GM19438 (cell line): ENCODE data around the gene CAMK2A.

Source experiments
- ATAC-seq: cut with Tn5 transposase; IDR thresholded peaks from one replicate; pipeline ENCODE4 v1.9.1; 2021; ENCODE audit warnings: low read depth; ENCODE audit not compliant: unreplicated experiment

The CAMK2A gene

GRCh38 chr5:150302301-150303069 lies 12.9 kb upstream of the CAMK2A start, which contains the start of gene ARSI:
TSS of gene ARSI (minus strand) at chr5:150302905. CDS start at chr5:150302373, 532 bp downstream.
- ATAC-seq, result no peak

- no peak for ATAC-seq
These were observed 12.3 kb upstream of the CAMK2A start for GRCh38 chr5:150301901-150302300.

GRCh38 chr5:150301170-150301505 lies 11.6 kb upstream of the CAMK2A start:
- ATAC-seq, result no peak

GRCh38 chr5:150300496-150301169 lies 11.1 kb upstream of the CAMK2A start:
- no peak for ATAC-seq

- ATAC-seq, result no peak
These were observed 10.2 kb upstream of the CAMK2A start for GRCh38 chr5:150299571-150300327.

GRCh38 chr5:150298701-150299451 lies 9.3 kb upstream of the CAMK2A start:
- no peak for ATAC-seq

GRCh38 chr5:150297934-150298595 lies 8.5 kb upstream of the CAMK2A start:
- no peak for ATAC-seq

- no peak for ATAC-seq
These were observed 7.8 kb upstream of the CAMK2A start for GRCh38 chr5:150297236-150297890.

- ATAC-seq, result no peak
These were observed 6.9 kb upstream of the CAMK2A start for GRCh38 chr5:150296496-150296895.

GRCh38 chr5:150295741-150296486 lies 6.3 kb upstream of the CAMK2A start:
- no peak for ATAC-seq

GRCh38 chr5:150295172-150295634 lies 5.6 kb upstream of the CAMK2A start:
- no peak for ATAC-seq

GRCh38 chr5:150294551-150295071 lies 5.0 kb upstream of the CAMK2A start:
- ATAC-seq, result no peak

GRCh38 chr5:150293091-150293941 lies 3.7 kb upstream of the CAMK2A start:
- no peak for ATAC-seq

- ATAC-seq, result no peak
These were observed 2.1 kb upstream of the CAMK2A start for GRCh38 chr5:150291388-150292385.

- no peak for ATAC-seq
These were observed 782 bp downstream of the CAMK2A start for GRCh38 chr5:150288791-150289190.

- ATAC-seq, result no peak
These were observed 1.2 kb downstream of the CAMK2A start for GRCh38 chr5:150288361-150288760.

GRCh38 chr5:150286820-150287219 lies 2.8 kb downstream of the CAMK2A start:
- no peak for ATAC-seq
